ENCODE data around the gene RAB11FIP4. TPM values are rescaled to one million over a fixed set of nuclear protein-coding genes. Genes with fewer than 3 reads are reported as not detected.
A peak's percentile ranks its signal among the peaks of the same experiment; 100 is the strongest.

Gene RAB11FIP4
- total RNA-seq, 2 donors from 2014 or later, result 19.7 to 21.7 TPM

DNA sequence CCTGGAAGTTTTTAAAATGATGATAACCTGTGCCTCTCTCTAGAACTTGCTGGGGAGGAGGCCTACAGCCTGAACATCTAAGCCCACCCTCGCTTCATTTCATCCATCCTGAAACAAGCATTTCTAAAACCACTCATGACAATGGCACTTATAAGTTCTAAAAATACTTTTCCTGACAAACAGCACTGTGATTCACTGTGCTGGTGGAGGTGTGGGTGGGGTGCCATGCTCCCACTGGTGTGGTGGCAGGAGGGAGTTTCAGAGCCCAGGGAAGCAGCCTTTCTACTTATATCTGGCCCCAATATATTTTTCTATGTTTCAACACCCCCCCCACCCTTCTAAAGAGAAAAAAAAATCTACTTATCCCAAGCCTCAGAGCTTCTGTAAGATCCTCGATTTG, 52.6 kb downstream of the RAB11FIP4 start:
- Mint-ChIP-seq H3K9me3 (no peaks in the 10 kb centered on the region), H3K4me1 (no peaks in the 10 kb centered on the region), H3K27ac (no peak overlapping the region), H3K4me3 (no peak overlapping the region), H3K36me3 (ENCODE audit: low read depth) (no peaks in the 10 kb centered on the region), H3K27me3 (no peaks in the 10 kb centered on the region)
- no peak for ATAC-seq (replicated peaks)

DNA sequence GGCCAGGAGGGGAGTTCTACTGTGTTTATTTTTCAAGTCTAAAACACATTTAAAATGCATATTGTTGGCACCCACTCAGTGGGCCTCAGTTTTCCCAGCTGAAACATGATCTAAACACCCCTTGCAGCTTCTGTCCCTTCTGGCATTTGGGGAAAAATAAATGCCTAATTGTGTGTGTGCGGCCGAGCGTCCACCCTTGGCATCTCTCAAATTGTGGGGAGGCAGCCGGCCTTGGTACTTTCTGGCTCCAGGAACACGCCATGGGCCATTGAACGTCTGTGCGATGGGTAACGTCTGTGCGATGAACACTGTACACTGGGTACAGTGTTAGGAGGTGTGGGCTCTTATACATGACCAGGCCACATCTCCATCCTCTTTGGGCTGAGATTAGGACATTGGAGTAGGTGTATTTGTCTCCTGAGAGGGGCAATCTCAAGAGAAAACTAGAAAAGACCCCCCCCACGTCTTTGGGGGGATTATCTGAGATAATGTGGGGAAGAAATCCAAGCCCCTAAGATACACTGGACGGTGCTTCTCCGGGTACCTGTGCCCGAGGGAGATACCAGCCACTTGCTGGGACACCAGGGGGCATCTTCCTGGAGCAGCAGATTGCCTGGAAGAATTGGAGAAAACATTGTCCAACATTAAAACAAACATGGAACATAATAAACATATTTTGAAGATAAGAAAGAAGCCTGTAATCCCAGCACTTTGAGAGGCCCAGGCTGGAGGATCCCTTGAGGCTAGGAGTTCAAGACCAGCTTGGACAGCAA, 54.9 kb downstream of the RAB11FIP4 start:
- Mint-ChIP-seq H3K9me3 (no peaks in the 10 kb centered on the region), H3K4me1 (no peaks in the 10 kb centered on the region), H3K27me3 (peaks cover 4% of the 10 kb centered on the region), H3K36me3 (ENCODE audit: low read depth) (no peaks in the 10 kb centered on the region), H3K4me3 (no peak overlapping the region), H3K27ac (no peak overlapping the region)
- ATAC-seq (replicated peaks), result no peak

DNA sequence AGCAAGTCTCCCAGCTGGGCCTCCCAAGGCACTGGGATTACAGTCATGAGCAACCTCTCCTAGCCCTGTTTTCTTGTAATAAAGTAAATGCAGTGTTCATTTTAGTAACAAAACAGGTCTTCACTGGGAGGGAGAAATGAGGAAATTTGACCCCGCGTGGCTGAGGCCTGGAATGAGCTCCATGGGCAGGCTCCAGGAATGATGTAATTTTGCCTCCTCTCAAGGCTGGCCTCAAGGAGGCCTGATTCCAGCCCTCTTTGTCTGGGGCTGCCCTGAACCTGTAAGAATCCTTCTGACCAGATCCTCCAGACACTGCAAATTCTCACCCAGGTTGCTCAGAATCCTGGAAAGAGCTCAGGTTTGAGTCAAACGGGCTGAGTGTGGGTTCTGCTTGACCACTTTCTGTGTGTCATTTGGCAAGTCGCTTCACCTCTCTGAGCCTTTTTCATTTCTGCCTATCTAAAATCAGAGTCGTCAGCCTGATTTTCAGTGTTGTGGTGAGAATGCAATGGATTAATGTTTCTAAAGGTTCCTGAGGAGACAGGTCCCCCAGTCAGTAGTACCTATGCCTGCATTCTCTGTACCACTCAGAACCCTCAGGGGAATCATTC, 57.1 kb downstream of the RAB11FIP4 start:
- H3K4me3 Mint-ChIP-seq, result no peak overlapping the region
- H3K9me3 Mint-ChIP-seq, result no peaks in the 10 kb centered on the region
- H3K27ac Mint-ChIP-seq, result peak overlapping the region; percentile 24
- H3K36me3 Mint-ChIP-seq (ENCODE audit: low read depth), result no peaks in the 10 kb centered on the region
- no peaks in the 10 kb centered on the region for H3K4me1 Mint-ChIP-seq
- peak; percentile 31 for ATAC-seq (replicated peaks)
- H3K27me3 Mint-ChIP-seq, result peaks cover 4% of the 10 kb centered on the region

DNA sequence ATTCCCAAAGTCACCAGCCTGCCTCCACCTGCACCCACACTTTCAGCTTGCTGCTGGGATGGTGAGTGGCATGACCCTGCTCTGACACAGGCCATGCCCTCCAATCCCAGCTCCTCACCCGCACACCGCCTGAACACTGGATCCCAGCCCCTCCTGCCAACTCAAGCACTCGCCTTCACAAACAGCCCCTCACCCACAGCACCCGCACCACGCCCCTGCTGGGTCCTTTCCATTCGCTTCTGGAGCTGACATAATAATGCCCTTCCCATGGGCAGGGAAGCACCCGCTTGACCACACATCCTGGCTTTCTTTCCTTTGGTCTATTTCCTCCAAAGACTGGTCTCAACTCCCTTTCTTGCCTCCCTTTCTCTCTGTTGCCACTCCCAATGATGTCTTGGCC, 57.6 kb downstream of the RAB11FIP4 start:
- ATAC-seq (replicated peaks), result no peak
- Mint-ChIP-seq H3K9me3 (no peaks in the 10 kb centered on the region), H3K27ac (peak overlapping the region; percentile 24), H3K4me3 (no peak overlapping the region), H3K27me3 (peaks cover 4% of the 10 kb centered on the region), H3K36me3 (ENCODE audit: low read depth) (no peaks in the 10 kb centered on the region), H3K4me1 (no peaks in the 10 kb centered on the region)

DNA sequence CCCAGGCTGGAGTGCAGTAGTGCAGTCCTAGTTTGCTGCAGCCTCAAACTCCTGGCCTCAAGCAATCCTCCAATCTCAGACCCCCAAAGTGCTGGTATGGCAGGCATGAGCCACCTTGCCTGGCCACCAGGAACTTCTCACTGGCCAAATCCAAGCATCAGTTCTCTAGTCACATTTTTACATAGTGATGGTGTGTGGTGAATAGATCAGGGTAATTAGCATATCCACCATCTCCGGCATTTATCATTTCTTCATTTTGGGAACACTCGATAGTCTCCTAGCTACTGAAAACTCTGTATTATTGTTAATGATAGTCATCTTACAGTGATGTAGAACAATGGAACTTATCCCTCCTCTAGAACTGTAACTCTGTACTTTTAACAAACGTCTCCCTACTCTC, 58.3 kb downstream of the RAB11FIP4 start:
- Mint-ChIP-seq H3K36me3 (ENCODE audit: low read depth) (no peaks in the 10 kb centered on the region), H3K4me3 (no peak overlapping the region), H3K4me1 (no peaks in the 10 kb centered on the region), H3K27ac (no peak overlapping the region), H3K9me3 (no peaks in the 10 kb centered on the region), H3K27me3 (peaks cover 4% of the 10 kb centered on the region)
- ATAC-seq (replicated peaks), result no peak

DNA sequence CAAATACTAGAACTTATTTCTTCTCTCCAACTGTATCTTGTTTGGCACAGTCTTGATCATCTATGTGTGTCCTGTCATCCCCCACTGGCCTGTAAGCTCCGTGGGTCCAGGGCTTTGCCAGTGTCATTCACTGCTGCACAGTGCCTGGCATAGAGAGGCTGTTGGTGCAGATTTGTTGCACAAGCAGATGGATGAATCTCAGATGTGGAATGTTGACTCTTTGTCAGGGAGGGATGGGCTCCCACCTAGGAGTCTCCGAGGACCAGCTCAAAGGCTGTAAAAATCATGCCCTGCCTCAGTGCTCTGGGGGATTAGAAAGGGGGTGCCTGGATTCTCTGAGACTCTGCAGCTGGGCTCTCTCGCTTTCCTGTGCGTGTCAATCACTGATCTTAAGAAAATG, 60.6 kb downstream of the RAB11FIP4 start:
- no peak overlapping the region for H3K27ac Mint-ChIP-seq
- H3K4me3 Mint-ChIP-seq, result no peak overlapping the region
- no peaks in the 10 kb centered on the region for H3K36me3 Mint-ChIP-seq (ENCODE audit: low read depth)
- no peaks in the 10 kb centered on the region for H3K9me3 Mint-ChIP-seq
- ATAC-seq (replicated peaks), result no peak
- H3K27me3 Mint-ChIP-seq, result peaks cover 4% of the 10 kb centered on the region
- no peaks in the 10 kb centered on the region for H3K4me1 Mint-ChIP-seq

DNA sequence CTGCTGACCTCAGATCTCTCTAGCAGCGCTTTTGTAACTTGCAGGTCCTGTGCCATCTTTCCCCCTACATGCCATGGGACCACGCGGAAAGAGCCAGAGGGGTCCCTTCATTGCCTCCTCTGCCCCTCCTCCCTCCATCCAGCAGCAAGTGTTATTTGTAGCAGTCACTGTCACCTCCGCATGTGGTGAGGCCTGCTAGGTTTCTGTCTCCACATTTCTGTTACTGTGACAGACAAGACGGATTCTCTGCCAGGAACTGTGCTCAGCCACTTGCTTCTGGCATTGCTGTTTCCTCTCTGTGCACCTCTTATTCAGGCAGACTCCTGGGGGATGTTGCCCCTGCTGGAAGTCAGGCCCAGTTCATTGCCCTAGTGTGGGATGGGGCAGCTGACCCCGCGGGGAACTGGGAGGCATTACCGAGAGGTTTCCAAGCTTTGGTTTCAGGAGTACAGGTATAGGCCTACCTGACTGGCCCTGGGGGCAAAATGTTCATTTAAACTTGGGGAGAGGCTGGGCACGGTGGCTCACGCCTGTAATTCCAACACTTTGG, 61.2 kb downstream of the RAB11FIP4 start:
- no peak for ATAC-seq (replicated peaks)

DNA sequence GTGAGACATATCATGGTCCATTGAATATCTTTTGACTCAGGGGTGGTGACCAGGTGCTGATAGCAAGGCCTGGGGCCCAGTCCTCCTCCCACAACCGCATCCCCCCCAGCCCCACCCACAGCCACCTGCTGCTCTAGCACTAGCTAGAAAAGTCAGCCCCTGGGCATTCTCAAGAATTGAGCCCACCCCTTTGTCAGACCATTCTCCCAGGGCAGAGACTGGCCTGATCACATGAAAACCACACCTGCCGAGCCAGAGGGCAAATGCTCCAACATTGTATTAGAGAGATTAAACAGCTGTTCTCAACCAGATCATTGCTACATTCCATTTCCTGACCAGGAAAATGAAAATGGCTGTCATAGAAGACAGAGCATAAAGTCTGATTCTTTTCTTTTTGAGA, 62.4 kb downstream of the RAB11FIP4 start:
- H3K9me3 Mint-ChIP-seq, result no peaks in the 10 kb centered on the region
- H3K27ac Mint-ChIP-seq, result no peak overlapping the region
- no peaks in the 10 kb centered on the region for H3K4me1 Mint-ChIP-seq
- no peaks in the 10 kb centered on the region for H3K36me3 Mint-ChIP-seq (ENCODE audit: low read depth)
- no peak for ATAC-seq (replicated peaks)
- no peak overlapping the region for H3K4me3 Mint-ChIP-seq
- H3K27me3 Mint-ChIP-seq, result peaks cover 4% of the 10 kb centered on the region

More for the DNA sequence above, 61.2 kb downstream of the RAB11FIP4 start:
- Mint-ChIP-seq H3K27me3 (peaks cover 4% of the 10 kb centered on the region), H3K4me1 (no peaks in the 10 kb centered on the region), H3K9me3 (no peaks in the 10 kb centered on the region), H3K4me3 (no peak overlapping the region), H3K36me3 (ENCODE audit: low read depth) (no peaks in the 10 kb centered on the region), H3K27ac (no peak overlapping the region)

DNA sequence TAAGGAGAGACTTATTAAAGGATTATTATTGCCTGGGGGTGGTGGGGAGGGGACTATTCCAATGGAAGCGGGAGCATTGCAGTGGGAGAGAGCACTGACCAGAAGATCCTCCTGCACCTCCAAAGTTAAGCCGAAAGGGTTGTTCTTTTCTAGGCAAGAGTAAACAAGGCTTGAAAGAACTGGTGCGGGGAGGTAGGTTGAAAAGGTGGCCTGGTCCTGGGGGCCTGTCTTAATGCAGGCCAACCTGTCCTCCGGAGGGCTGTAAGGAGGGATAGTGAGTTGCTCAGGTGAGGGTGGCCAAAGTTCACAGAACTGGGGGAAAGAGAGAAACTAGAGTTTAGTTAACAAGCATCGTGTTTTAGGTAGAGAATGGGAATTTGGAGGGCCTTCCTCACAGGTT, 65.3 kb downstream of the RAB11FIP4 start:
- H3K9me3 Mint-ChIP-seq, result no peaks in the 10 kb centered on the region
- ATAC-seq (replicated peaks), result no peak
- no peak overlapping the region for H3K4me3 Mint-ChIP-seq
- no peaks in the 10 kb centered on the region for H3K4me1 Mint-ChIP-seq
- no peaks in the 10 kb centered on the region for H3K36me3 Mint-ChIP-seq (ENCODE audit: low read depth)
- H3K27ac Mint-ChIP-seq, result no peak overlapping the region
- no peaks in the 10 kb centered on the region for H3K27me3 Mint-ChIP-seq

DNA sequence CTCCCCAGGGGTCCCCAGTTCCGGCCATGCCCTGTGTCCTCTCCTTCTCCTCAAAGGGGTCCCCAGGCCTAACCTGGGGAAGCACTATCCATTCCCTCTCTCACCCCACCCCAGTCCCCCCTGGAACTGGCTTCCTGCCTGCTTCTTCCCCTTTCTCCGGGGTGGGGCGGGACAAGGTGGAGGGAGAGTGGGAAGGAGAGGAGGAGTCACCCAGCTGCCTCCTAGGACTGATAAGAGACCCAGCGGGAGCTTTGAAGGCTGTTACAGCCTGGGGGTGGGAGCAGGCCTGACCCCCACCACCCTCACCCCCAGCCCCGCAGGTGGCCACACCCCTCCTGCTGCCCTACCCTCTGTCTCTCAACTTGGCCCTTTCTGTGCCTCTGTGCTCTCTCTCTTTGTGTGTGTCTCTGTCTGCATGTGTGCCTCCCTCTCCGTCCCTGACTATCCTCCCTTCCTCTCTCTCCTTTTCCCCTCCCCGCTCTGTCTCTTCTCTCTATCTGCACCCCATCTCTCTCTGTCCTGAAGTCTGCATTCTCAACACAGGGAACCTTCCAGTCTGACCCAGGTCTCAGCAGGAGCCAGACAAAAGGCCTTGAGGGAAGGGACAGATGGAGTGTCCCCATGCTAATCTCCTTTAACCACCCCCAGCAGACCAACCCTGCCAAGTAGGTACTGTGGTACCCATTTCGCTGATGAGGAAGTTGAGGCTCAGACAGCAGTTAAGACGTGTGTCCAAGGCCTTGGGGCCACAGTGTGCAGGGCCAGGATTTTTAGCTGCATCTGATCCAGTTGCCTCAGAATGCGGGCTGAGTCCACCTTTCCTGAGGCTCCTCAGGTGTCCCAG, 66.1 kb downstream of the RAB11FIP4 start:
- Mint-ChIP-seq H3K36me3 (ENCODE audit: low read depth) (no peaks in the 10 kb centered on the region), H3K9me3 (no peaks in the 10 kb centered on the region), H3K4me3 (no peak overlapping the region), H3K4me1 (no peaks in the 10 kb centered on the region), H3K27ac (no peak overlapping the region), H3K27me3 (no peaks in the 10 kb centered on the region)
- no peak for ATAC-seq (replicated peaks)

DNA sequence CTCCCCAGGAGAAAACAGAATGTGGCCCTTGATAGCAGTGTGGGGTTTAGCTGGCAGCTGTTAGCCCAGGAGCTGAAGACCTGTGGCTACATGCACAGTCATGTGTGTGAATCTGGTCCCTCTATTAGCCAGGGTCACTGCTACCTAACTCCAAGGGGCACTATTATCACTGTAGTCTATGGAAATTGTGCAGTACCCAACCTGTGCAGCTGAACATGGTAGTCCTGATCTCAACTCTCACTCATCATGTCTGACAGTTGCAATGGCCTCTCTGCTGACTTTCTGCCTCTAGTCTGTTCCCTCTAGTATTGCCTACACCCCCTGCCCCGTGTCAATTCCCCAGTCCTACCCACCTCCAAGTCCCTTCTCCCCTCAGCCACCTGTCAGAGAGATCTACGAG, 67.4 kb downstream of the RAB11FIP4 start:
- H3K27me3 Mint-ChIP-seq, result no peaks in the 10 kb centered on the region
- H3K27ac Mint-ChIP-seq, result no peak overlapping the region
- H3K36me3 Mint-ChIP-seq (ENCODE audit: low read depth), result no peaks in the 10 kb centered on the region
- ATAC-seq (replicated peaks), result no peak
- no peaks in the 10 kb centered on the region for H3K9me3 Mint-ChIP-seq
- no peaks in the 10 kb centered on the region for H3K4me1 Mint-ChIP-seq
- no peak overlapping the region for H3K4me3 Mint-ChIP-seq

DNA sequence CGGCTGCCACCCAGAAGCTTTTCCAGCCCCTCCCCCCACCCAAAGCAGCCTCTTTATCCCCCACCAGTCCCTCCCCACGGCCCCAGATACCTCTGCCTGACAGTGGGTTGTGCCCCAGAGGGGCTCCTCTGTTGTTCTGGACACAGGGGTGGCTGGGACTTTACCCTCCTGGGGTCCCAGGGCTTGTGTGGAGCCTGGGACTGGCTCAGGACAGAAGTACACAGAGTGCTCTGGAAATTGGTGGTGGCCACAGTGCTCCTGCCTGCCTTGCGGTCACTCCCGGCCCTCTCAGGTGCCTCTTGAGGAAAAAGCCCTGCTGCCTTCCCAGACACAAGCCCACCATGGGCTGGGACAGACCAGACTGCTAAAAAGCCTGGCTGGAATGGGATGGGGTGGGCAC, 68.2 kb downstream of the RAB11FIP4 start:
- Mint-ChIP-seq H3K36me3 (ENCODE audit: low read depth) (no peaks in the 10 kb centered on the region), H3K9me3 (no peaks in the 10 kb centered on the region), H3K27ac (no peak overlapping the region), H3K4me1 (no peaks in the 10 kb centered on the region), H3K4me3 (no peak overlapping the region), H3K27me3 (no peaks in the 10 kb centered on the region)
- ATAC-seq (replicated peaks), result no peak

DNA sequence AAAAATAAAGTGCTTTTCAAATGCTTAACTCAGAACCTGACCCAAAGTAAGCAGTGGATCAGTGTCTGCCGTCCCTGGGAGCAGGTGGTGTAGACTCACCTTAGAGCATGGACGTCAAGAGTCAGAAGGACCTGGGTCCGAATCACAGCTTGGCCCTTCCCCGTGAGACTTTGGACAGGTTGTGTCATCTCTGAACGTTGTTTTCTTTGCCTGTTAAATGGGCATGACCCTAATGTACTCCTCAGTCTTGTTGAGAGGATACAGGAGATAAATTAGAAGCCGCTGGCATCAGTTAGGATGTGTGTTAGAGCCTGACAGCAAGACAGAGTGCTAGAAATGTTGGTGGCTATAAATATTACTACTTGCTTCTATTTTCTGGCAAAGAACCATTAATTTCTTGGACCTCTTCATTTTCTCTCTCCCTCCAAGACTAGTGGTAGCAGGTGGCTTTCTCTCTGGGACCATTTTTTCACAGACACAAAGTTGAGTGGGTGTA, 68.8 kb downstream of the RAB11FIP4 start:
- H3K36me3 Mint-ChIP-seq (ENCODE audit: low read depth), result no peaks in the 10 kb centered on the region
- no peak for ATAC-seq (replicated peaks)
- no peaks in the 10 kb centered on the region for H3K4me1 Mint-ChIP-seq
- no peak overlapping the region for H3K27ac Mint-ChIP-seq
- H3K4me3 Mint-ChIP-seq, result no peak overlapping the region
- H3K27me3 Mint-ChIP-seq, result no peaks in the 10 kb centered on the region
- no peaks in the 10 kb centered on the region for H3K9me3 Mint-ChIP-seq

DNA sequence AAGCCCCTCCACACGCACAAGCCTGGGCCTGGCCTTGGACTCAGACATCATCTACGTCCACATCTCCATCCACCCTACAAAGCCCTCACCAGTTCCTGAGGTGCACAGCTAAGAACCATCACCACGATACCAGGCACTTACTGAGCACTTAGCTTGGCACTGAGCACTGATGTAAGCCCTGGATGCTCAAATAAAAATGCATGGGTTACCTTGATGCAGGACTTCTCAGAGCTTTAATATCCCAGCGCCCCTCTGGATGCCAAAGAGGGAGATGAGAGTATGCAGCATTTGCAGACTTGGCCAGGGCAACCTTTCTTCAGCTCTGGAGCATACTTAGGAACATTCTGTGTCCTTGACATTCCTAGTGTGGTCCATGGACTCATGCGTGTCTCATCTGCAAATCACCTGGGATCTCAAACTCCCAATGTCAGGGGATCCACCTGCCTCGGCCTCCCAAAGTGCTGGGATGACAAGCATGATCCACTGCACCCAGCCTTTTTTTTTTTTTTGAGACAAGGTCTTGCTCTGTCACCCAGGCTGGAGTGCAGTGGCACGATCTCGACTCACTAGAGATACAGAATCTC, 69.8 kb downstream of the RAB11FIP4 start:
- no peak overlapping the region for H3K27ac Mint-ChIP-seq
- no peaks in the 10 kb centered on the region for H3K27me3 Mint-ChIP-seq
- no peak for ATAC-seq (replicated peaks)
- H3K36me3 Mint-ChIP-seq (ENCODE audit: low read depth), result no peaks in the 10 kb centered on the region
- H3K4me1 Mint-ChIP-seq, result no peaks in the 10 kb centered on the region
- H3K9me3 Mint-ChIP-seq, result no peaks in the 10 kb centered on the region
- H3K4me3 Mint-ChIP-seq, result no peak overlapping the region

Data from activated T-helper 17 cell treated with anti-CD3 and anti-CD28 coated beads, Interleukin-2, amount 50 U/mL, for 72 hours (primary cell).